HepG2 (cell line): ENCODE results near the gene ZBTB46. TPM values are rescaled to one million over a fixed set of nuclear protein-coding genes. Genes with fewer than 3 reads are reported as not detected.

ENCODE experiments used
- CEBPB ChIP-seq: IDR thresholded peaks from 2 replicates; pipeline ENCODE4 v1.6.1; 2011; ENCODE audit warnings: low read depth, low read length, improper control_type of control experiment, borderline replicate concordance
- GTF3A ChIP-seq: sonication (generic); formaldehyde crosslinking; conservative IDR thresholded peaks from 2 replicates; pipeline ENCODE4 v1.4.0; 2020; ENCODE audit warnings: mild to moderate bottlenecking, missing genetic modification reagents
- HNRNPLL ChIP-seq: fragments of 200-400 bp; formaldehyde crosslinking; IDR thresholded peaks from 2 replicates; pipeline ENCODE4 v1.6.1; 2017; ENCODE audit warnings: mild to moderate bottlenecking, low read depth, low read length; ENCODE audit not compliant: poor library complexity, severe bottlenecking
- KDM5B ChIP-seq: sonication (generic); formaldehyde crosslinking; IDR thresholded peaks from 2 replicates; pipeline ENCODE4 v1.4.0; 2020; ENCODE audit warnings: missing genetic modification reagents, mild to moderate bottlenecking, borderline replicate concordance
- MAFG ChIP-seq: sonication (generic); formaldehyde crosslinking; IDR thresholded peaks from 2 replicates; pipeline ENCODE4 v1.5.1; 2020; ENCODE audit warnings: mild to moderate bottlenecking, missing genetic modification reagents
- NFKB2 ChIP-seq: sonication (generic); formaldehyde crosslinking; IDR thresholded peaks from 2 replicates; pipeline ENCODE4 v1.4.0; 2020; ENCODE audit warnings: missing genetic modification reagents, borderline replicate concordance
- NR2F6 ChIP-seq, 2 experiments: IDR thresholded peaks; 2 replicates each; pipeline ENCODE4 v1.6.1; 2016; ENCODE audit warnings: antibody characterized with exemption in 1 of 2, mild to moderate bottlenecking in 1 of 2
- PAWR ChIP-seq: sonication (generic); formaldehyde crosslinking; IDR thresholded peaks from 2 replicates; pipeline ENCODE4 v1.4.0; 2020; ENCODE audit warnings: missing genetic modification reagents, mild to moderate bottlenecking, borderline replicate concordance
- SRY ChIP-seq: sonication (generic); formaldehyde crosslinking; IDR thresholded peaks from 2 replicates; pipeline ENCODE4 v1.8.0; 2022; ENCODE audit warnings: mild to moderate bottlenecking, missing genetic modification reagents
- ZBTB1 ChIP-seq: sonication (generic); formaldehyde crosslinking; IDR thresholded peaks from 2 replicates; pipeline ENCODE4 v1.4.0; 2020; ENCODE audit warnings: missing genetic modification reagents, borderline replicate concordance
- ZBTB38 ChIP-seq: sonication (generic); formaldehyde crosslinking; IDR thresholded peaks from 2 replicates; pipeline ENCODE4 v1.5.1; 2020; ENCODE audit warnings: mild to moderate bottlenecking, missing genetic modification reagents
- ZNF101 ChIP-seq: sonication (generic); formaldehyde crosslinking; IDR thresholded peaks from 2 replicates; pipeline ENCODE4 v1.4.0; 2020; ENCODE audit warnings: mild to moderate bottlenecking, low read depth, missing genetic modification reagents, borderline replicate concordance
- ZNF205 ChIP-seq: IDR thresholded peaks from 2 replicates; pipeline ENCODE4 v1.6.1; 2018; ENCODE audit warnings: missing biosample characterization, missing genetic modification reagents
- ZNF792 ChIP-seq: IDR thresholded peaks from 2 replicates; pipeline ENCODE4 v1.6.1; 2016
- polyA plus RNA-seq, 8 experiments: library from polyadenylated mRNA; depleted of rRNA in 3 of 8; stranded (reverse) in 7 of 8; unstranded in 1 of 8; fragments of >200 nt; fragmentation: Illumina TruSeq in 4 of 8; extraction: Trizol in 4 of 8; gene quantifications; 2 replicates each; pipeline versions ENCODE4 v1.2.1 to v1.2.3, GENCODE V29; 2011 to 2016; ENCODE audit warnings: low read depth in 4 of 8, missing spikeins in 1 of 8, mixed read lengths in 1 of 8; ENCODE audit not compliant: insufficient read depth in 1 of 8
- total RNA-seq, 5 experiments: library from RNA; depleted of rRNA; stranded (reverse); fragments of >200 nt; fragmentation: Illumina TruSeq; extraction: Trizol; gene quantifications; 2 replicates each; pipeline ENCODE4 v1.2.3, GENCODE V29; 2016; ENCODE audit warnings: low read depth in 1 of 5
- TF ChIP-seq, protein P1 (sequence below): sonication (generic); formaldehyde crosslinking; IDR thresholded peaks from 2 replicates; pipeline ENCODE4 v1.8.1; 2023; ENCODE audit warnings: missing genetic modification reagents, mild to moderate bottlenecking, borderline replicate concordance
- TF ChIP-seq, protein P2 (sequence below): sonication (generic); formaldehyde crosslinking; conservative IDR thresholded peaks from 2 replicates; pipeline ENCODE4 v1.4.0; 2020; ENCODE audit warnings: missing genetic modification reagents
- TF ChIP-seq, protein P3 (sequence below): IDR thresholded peaks from 2 replicates; pipeline ENCODE4 v1.6.1; 2016; ENCODE audit warnings: missing biosample characterization, missing genetic modification reagents, low read depth
- TF ChIP-seq, protein P4 (sequence below): sonication (generic); formaldehyde crosslinking; IDR thresholded peaks from 2 replicates; pipeline ENCODE4 v1.4.0; 2020; ENCODE audit warnings: mild to moderate bottlenecking, low read depth, missing genetic modification reagents
- TF ChIP-seq, protein P5 (sequence below): sonication (generic); formaldehyde crosslinking; conservative IDR thresholded peaks from 2 replicates; pipeline ENCODE4 v1.8.0; 2022; ENCODE audit warnings: mild to moderate bottlenecking, moderate library complexity, missing genetic modification reagents
- TF ChIP-seq, protein P6 (sequence below): sonication (generic); formaldehyde crosslinking; IDR thresholded peaks from 2 replicates; pipeline ENCODE4 v1.5.0; 2020; ENCODE audit warnings: missing genetic modification reagents

ZBTB46 gene
- total and polyA plus RNA-seq, 2 of the 13 experiments (the other 11 are each of a cell fraction or from before 2014, with no cell fraction given): 1.6 to 13.5 TPM

DNA sequence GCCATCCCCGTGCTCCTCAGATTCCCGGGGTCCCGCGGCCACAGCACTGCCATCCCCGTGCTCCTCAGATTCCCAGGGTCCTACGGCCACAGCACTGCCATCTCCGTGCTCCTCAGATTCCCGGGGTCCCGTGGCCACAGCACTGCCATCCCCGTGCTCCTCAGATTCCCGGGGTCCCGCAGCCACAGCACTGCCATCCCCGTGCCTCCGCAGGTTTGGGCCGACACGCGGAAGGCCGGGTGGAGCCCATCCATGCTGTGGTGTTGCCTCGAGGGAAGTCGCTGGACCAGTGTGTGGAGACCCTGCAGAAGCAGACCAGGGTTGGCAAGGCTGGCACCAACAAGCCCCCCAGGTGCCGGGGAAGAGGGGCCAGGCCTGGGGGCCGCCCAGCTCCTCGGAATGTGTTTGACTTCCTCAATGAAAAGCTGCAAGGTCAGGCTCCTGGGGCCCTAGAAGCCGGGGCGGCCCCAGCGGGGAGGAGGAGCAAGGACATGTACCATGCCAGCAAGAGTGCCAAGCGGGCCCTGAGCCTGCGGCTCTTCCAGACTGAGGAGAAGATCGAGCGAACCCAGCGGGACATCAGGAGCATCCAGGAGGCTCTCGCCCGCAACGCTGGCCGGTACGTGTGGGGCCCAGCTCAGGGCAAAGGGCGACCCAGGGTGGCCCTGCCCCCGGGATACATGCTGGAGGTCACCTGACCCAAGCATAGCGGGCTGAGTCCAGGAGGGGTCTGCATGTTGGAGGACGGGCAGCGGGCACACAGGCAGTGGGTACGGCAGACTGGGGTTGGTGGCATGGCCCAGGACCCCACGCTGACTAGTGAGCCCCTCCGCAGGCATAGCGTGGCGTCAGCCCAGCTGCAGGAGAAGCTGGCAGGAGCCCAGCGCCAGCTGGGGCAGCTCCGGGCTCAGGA is 95.9 kb downstream of the ZBTB46 start (continued):
- TF ChIP-seq ZBTB38 (CRISPR knock-in tag): peak; percentile 96
- TF ChIP-seq ZNF205 (CRISPR knock-in tag): no peak
- TF ChIP-seq, protein P1, sequence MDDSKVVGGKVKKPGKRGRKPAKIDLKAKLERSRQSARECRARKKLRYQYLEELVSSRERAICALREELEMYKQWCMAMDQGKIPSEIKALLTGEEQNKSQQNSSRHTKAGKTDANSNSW: no peak
- TF ChIP-seq, protein P2, sequence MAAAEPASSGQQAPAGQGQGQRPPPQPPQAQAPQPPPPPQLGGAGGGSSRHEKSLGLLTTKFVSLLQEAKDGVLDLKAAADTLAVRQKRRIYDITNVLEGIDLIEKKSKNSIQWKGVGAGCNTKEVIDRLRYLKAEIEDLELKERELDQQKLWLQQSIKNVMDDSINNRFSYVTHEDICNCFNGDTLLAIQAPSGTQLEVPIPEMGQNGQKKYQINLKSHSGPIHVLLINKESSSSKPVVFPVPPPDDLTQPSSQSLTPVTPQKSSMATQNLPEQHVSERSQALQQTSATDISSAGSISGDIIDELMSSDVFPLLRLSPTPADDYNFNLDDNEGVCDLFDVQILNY: no peak
- TF ChIP-seq GTF3A (CRISPR knock-in tag): no peak
- TF ChIP-seq, protein P3, sequence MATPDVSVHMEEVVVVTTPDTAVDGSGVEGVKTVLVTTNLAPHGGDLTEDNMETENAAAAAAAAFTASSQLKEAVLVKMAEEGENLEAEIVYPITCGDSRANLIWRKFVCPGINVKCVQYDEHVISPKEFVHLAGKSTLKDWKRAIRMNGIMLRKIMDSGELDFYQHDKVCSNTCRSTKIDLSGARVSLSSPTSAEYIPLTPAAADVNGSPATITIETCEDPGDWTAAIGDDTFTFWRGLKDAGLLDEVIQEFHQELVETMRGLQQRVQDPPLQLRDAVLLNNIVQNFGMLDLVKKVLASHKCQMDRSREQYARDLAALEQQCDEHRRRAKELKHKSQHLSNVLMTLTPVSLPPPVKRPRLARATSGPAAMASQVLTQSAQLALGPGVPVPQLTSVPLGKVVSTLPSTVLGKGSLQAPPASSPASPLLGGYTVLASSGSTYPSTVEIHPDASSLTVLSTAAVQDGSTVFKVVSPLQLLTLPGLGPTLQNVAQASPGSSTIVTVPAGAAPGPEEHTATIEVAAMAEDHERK (CRISPR knock-in tag): no peak
- no peak; the same call in 1 of the 2 replicates for TF ChIP-seq MAFG (CRISPR knock-in tag)
- no peak for TF ChIP-seq NFKB2 (CRISPR knock-in tag)
- peak; percentile 48; the same call in 1 of the 2 replicates for TF ChIP-seq NR2F6 (IDR thresholded peaks at IDR 0.05)
- no peak for TF ChIP-seq NR2F6 (CRISPR knock-in tag; IDR thresholded peaks at IDR 0.05)
- TF ChIP-seq PAWR (CRISPR knock-in tag): no peak
- TF ChIP-seq, protein P4, sequence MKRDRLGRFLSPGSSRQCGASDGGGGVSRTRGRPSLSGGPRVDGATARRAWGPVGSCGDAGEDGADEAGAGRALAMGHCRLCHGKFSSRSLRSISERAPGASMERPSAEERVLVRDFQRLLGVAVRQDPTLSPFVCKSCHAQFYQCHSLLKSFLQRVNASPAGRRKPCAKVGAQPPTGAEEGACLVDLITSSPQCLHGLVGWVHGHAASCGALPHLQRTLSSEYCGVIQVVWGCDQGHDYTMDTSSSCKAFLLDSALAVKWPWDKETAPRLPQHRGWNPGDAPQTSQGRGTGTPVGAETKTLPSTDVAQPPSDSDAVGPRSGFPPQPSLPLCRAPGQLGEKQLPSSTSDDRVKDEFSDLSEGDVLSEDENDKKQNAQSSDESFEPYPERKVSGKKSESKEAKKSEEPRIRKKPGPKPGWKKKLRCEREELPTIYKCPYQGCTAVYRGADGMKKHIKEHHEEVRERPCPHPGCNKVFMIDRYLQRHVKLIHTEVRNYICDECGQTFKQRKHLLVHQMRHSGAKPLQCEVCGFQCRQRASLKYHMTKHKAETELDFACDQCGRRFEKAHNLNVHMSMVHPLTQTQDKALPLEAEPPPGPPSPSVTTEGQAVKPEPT: 0 out of 2 replicates have a peak, but pooled peaks have one; percentile 45
- TF ChIP-seq ZNF101 (CRISPR knock-in tag): no peak
- TF ChIP-seq, protein P5, sequence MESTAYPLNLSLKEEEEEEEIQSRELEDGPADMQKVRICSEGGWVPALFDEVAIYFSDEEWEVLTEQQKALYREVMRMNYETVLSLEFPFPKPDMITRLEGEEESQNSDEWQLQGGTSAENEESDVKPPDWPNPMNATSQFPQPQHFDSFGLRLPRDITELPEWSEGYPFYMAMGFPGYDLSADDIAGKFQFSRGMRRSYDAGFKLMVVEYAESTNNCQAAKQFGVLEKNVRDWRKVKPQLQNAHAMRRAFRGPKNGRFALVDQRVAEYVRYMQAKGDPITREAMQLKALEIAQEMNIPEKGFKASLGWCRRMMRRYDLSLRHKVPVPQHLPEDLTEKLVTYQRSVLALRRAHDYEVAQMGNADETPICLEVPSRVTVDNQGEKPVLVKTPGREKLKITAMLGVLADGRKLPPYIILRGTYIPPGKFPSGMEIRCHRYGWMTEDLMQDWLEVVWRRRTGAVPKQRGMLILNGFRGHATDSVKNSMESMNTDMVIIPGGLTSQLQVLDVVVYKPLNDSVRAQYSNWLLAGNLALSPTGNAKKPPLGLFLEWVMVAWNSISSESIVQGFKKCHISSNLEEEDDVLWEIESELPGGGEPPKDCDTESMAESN (CRISPR knock-in tag): no peak
- TF ChIP-seq KDM5B (CRISPR knock-in tag): no peak; the same call in 1 of the 2 replicates
- TF ChIP-seq HNRNPLL: peak; percentile 78
- TF ChIP-seq CEBPB: no peak
- no peak for TF ChIP-seq ZNF792
- no peak for TF ChIP-seq ZBTB1
- TF ChIP-seq SRY (CRISPR knock-in tag): no peak
- TF ChIP-seq, protein P6, sequence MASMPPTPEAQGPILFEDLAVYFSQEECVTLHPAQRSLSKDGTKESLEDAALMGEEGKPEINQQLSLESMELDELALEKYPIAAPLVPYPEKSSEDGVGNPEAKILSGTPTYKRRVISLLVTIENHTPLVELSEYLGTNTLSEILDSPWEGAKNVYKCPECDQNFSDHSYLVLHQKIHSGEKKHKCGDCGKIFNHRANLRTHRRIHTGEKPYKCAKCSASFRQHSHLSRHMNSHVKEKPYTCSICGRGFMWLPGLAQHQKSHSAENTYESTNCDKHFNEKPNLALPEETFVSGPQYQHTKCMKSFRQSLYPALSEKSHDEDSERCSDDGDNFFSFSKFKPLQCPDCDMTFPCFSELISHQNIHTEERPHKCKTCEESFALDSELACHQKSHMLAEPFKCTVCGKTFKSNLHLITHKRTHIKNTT (CRISPR knock-in tag): no peak
